Left renal cortex interstitium (tissue), 4 donors: ENCODE data around the gene EPB41. TPM values are rescaled to one million over a fixed set of nuclear protein-coding genes. Genes with fewer than 3 reads are reported as not detected.
"Not testable (repeated sequence)": the region's sequence is repeated elsewhere in the genome, so short reads cannot be mapped to it uniquely, and the experiment has no call there.

Source experiments
- DNase-seq, 4 donors: peaks; one replicate each; pipeline ENCODE4 v3.0.0-alpha.2; 2013; ENCODE audit warnings: low read depth in 4 of 4, low spot score in 2 of 4, missing footprints in 1 of 4
- polyA plus RNA-seq, 4 donors: library from polyadenylated mRNA; unstranded; fragments of 120-200 nt; gene quantifications; one replicate each; pipeline ENCODE4 v1.2.1, GENCODE V29; 2013; ENCODE audit not compliant: insufficient read length in 4 of 4

Gene EPB41
- polyA plus RNA-seq, 4 donors: 50.9 to 61.2 (median 55.2) TPM

DNA sequence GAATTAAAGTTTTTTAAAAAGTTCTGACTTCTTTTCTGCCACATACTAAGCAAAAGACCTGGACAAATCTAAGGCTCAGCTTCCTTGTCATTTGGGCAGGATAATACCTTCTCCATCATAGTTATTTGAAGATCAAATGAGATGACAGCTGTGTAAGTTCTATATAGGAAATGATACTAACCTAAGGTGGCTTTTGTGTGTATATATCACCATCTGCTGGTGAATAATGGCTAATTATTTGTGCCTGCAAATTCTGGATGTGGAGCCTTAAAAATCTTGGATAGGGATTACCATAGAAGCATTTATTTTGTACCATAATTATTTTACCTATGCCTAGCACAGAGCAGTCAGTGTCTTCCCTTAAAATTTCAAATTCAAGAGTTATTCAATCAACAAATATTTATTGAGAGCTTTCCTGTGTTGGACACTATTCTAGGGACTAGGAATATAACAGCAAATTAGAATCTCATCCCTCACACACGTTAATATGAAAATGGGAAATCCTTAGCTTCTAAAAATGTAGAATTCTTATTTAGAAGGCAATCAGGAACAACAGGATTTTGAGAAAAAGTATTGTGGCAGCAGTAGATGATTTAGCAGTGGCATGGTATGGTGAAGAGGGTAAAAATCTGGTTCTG lies 119.6 kb downstream of the EPB41 start:
- DNase-seq: peak in 2 of 4 donors; percentile 14 to 25

DNA sequence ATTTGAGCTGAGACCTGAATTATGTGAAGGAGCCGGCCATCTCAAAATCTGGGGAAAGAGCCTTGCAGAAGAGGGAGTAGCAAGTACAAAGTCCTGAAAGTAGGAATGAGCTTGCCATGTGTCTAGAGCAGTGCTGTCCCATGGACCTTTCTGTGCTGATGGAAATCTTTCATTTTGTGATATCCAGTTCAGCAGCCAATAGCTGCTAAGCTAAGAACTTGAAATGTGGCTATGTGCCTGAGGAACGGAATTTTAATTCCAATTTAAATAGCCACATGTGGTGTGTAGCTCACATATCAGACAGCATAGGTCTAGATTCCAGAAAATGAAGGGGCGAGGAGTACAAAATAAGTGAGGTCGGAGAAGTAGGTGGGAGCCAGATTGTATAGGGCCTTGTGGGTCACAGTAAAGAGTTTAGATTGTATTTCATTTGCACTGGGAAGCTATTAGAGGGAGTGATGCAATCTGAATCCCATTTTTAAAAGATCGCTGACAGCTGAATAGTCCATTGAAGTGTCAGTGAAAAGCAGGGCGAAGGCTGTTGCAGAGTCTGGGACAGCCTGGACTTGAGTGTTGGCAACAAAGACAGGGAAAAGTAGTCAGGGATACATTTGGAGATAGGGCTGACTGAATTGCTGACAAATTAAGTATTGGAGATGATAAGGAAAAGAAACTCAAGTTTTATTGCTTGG lies 129.1 kb downstream of the EPB41 start:
- DNase-seq: no peak

DNA sequence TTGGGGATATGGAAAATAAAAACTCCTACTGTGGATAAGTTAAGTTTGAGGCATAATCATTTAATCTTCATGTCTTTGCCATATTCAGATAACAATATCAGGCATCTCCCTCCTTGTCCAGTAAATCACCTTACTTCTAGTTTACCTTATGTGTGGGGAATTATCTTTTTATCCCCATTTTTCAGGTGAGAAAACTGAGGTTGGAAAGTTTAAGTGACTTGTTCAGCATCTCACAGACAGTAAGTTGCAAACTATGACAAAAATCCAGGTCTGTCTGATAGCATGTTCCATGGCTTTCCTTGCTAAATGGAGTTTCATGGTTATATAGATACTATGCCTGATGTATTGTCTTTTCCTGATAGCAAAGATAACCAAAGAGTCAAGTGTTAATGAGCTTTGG lies 129.6 kb downstream of the EPB41 start:
- DNase-seq: no peak

DNA sequence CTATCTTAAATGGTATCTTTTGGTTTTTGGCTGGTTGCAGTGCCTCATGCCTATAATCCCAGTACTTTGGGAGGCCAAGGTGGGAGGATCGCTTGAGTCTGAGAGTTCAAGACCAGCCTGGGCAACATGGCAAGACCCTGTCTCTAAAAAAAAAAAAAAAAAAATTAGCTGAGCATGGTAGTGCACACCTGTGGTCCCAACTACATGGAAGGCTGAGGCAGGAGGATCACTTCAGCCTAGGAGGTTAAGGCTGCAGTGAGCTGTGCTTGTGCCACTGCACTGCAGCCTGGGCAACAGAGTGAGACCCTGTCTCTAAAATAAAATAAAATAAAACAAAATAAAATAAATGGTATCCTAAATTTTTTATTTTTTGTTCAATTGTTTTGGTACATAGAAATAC lies 131.3 kb downstream of the EPB41 start:
- not testable (repeated sequence) for DNase-seq

DNA sequence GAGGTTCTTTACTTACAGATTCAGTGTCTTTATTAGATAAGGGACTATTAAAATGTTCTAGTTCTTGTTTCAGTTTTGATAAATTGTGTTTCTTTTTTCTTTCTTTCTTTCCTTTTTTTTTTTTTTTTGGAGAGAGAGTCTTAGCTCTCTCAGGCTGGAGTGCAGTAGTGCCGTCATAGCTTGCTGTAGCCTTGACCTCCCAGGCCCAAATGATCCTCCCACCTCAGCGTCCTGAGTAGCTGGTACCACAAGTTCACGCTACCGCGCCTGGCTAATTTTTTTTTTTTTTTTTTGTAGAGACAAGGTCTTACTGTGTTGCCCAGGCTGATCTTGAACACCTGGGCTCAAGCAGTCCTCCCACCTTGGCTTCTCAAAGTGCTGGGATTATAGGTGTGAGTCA lies 132.8 kb downstream of the EPB41 start:
- DNase-seq: no peak

DNA sequence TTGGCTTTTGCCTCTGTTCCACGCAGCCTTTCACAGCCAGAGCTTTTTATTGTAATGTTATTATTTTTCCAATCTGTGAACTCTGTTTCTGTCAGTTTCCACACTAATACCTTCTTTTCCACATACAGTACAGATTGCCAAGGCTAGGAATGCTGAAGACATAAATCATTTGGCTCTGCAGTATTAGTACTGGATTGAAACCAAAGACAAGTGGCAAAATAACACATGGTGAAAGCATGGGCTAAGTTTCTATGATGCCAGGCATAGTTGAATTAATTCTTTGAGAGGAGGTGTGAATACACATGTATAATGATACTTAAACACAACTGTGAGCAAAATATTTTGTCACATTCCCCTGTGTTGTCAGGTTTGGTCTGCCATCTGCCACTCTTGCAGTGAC lies 135.8 kb downstream of the EPB41 start:
- DNase-seq: no peak

DNA sequence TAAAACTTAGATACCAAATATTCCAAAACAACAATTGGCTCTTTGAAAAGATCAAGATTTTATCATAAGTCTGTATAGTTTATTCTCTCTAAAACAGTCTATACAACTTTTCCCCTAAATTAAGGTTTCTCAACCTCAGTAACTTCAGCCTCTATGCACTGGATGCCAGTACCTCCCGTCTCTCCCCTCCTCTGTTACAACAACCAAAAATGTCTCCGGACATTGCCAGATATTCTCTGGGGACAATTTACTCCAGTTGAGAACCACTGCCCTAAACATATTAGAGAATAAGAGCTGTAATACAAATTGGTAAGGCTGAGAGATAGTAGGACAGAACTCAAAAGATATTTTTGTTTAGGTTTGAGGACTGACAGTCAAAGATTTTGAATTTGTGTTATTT lies 137.7 kb downstream of the EPB41 start:
- no peak for DNase-seq

DNA sequence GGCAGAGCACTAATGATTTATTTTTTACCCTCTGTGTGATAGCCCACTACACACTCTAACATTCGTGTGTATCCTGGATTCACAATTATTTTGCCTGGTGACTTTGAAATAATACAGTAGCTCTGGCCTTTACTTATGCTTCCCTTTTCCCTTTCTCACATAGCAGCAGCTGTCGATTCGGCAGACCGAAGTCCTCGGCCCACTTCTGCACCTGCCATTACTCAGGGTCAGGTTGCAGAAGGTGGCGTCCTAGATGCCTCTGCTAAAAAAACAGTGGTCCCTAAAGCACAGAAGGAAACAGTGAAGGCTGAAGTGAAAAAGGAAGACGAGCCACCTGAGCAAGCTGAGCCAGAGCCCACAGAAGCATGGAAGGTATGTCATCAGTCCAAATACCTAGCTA lies 138.6 kb downstream of the EPB41 start:
- no peak for DNase-seq

DNA sequence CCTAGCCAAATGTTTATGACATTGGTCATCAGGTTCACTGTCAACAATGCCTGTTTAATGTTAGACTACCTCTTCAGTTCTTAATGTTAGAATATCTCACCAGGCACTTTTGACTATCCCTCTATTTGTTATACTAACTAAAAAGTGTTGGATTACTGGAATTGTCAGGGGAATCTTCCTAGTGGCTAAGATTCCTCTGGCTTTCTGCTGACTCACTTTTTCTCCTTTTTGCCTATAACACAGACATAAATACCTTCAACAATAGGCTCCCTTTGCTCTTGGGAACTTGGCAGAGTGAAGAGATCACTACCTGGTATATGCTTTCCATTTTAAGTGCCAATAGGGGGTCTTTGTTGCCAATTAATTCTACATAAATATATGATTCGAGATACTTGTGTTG lies 140.8 kb downstream of the EPB41 start:
- DNase-seq: no peak

DNA sequence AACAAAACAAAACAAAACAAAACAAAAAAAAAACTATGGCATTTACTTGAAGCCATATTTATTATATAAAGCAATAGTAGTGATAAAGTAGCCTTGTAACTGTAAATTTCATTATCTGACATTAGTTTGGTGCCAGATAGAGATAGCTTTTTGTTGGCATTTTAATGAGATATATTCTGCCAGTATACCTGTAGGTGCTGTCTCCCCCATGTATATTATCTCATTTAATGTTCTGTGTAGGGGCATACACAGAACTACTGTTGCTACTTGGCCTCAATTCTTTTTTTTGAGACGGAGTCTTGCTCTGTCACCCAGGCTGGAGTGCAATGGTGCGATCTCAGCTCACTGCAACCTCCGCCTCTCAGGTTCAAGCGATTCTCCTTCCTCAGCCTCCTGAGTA lies 141.9 kb downstream of the EPB41 start:
- no peak for DNase-seq

DNA sequence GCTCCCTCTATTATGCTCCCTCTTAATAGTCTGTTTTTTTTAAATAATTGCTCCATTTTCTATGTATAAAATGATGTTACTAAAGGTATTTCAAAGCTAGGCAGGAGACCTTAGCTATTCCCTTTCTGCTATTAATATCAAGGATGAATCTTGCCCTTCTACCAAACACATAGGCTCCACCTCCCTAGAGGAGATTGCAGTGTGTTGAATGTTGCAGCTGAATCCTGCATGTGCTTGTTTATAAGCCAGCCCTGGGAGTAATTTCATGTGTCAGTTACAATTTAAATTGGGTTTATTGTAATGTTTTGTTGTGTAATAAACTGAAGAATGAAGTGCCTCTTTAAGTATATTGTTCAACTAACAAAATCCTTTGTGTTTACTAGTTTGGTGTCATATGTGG lies 143.3 kb downstream of the EPB41 start:
- DNase-seq: no peak

DNA sequence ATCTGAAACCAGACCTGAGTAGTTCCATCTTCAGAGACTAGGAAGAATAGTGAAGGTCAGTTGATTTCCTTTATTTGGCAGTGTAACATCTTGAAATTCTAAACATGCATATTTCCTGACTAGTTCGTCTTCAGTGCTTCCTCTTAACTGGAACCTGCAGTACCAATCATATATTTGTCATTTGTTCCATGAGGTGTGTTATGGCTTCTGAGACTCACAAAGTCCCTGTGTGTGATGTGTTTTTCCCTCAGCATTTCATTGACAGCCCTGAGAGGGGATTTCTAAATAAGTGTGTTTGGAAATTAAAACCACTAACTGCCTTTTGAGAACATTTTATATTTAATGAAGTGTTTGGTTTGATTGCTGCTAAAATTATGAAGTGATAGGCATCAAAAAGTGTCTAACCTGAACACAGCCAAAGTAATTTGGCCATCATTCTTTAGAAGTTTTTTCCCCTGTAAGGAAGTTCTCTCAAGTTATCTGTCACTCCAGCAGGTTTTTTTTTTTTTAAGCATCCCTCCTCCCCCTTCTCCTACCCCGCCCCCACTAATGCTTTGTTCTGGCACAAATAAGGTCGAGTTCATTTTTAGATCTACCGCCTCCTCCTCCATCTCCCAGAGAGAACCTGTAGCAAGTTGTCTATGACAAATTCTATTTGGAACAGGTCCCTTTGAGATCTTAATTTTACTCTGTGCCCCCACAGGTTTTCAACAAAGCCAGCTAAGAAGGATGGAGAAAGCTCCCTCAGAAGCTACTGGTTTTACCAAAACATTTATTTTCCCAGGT lies 148.0 kb downstream of the EPB41 start:
- no peak for DNase-seq

DNA sequence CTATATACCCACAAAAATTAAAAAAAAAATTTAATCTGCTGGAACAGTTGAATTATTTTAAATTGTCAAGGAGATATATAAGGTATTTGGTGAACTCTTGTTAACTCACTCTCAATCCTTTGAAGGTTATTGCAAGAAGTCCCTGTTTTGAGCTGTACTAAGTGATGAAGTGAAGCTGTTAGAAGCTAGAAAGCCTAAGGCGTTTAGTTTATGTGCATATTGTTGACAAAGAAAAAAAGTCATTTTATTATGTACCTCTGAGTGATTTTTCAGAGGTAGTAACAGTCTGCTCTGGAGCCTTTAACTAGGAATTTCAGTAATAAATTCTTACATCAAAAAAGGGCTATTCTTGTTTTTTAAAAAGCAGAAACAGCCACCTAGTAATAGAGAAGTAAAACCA lies 149.7 kb downstream of the EPB41 start:
- no peak for DNase-seq

DNA sequence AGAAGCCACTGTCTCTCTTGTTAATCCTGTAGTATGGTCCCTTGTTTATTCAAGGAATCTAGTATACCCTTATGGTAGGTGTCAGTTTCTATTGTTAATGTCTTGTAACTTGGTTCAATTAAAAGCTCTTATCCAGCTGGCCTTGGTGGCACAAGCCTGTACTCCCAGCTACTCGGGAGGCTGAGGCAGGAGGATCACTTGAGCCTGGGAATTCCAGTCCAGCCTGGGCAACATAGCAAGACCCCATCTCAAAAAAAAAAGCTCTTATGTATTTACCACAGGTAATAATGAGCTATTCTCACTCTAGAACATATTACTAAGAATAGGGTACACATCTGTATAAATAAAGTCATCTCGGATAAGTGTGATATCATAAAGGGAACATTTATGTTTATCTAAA lies 162.8 kb downstream of the EPB41 start:
- no peak for DNase-seq

DNA sequence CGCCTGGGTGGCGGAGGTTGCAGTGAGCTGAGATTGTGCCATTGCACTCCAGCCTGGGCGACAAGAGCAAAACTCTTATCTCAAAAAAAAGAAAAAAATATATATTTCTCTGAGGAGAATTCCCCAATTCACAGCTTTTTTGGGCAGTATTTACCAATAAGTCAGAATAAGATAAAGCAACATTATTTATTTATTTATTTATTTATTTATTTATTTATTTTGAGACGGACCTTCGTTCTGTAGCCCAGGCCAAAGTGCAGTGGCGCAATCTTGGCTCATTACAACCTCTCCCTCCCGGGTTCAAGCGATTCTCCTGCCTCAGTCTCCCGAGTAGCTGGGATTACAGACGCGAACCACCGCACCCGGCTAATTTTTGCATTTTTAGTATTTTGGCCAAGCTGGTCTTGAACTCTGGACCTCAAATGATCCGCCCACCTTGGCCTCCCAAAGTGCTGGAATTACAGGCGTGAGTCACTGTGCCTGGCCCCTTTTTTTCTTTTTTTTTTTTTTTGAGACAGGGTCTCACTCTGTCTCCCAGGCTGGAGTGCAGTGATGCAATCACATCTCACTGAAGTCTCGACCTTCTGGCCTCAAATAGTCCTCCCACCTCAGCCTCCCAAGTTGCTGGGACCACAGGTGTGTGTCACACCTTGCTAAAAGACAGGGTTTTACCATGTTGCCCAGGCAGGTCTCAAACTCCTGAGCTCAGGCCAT lies 165.7 kb downstream of the EPB41 start:
- not testable (repeated sequence) for DNase-seq

DNA sequence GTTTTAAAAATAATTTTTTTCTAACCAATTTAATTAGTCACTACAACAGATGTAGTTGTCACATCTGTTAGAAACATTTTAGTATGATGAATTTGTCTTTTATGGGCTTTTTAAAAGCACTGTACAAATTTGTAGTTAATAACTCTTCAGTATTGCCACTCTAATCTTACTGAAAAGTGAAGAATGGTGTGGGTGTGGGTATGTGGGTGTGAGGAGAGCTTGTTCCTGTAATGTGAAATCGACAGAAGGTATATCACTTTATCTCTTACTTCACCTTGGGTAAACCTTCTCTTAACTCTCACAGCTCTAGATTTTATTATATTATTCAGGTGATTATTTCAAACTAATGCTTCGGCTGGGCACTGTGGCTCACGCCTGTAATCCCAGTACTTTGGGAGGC lies 166.8 kb downstream of the EPB41 start:
- DNase-seq: no peak

DNA sequence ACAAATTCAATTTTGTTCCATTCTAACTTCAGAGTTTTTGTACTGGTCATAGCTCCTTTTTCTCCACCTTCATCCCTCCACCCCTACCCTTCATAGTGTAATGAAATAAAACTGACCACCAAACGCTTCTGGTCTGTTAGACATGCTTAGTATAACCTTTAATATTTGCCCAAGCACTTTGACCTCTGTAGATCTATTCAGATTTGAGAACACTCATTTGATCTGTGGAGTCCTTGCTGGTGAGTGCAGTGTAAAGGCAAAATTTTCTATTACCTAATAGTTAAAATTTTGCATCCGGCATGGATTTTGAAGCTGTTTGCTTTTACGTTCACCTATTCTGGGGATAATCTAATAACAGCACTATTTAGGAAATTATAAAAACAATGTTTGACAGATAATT lies 168.2 kb downstream of the EPB41 start:
- DNase-seq: no peak

DNA sequence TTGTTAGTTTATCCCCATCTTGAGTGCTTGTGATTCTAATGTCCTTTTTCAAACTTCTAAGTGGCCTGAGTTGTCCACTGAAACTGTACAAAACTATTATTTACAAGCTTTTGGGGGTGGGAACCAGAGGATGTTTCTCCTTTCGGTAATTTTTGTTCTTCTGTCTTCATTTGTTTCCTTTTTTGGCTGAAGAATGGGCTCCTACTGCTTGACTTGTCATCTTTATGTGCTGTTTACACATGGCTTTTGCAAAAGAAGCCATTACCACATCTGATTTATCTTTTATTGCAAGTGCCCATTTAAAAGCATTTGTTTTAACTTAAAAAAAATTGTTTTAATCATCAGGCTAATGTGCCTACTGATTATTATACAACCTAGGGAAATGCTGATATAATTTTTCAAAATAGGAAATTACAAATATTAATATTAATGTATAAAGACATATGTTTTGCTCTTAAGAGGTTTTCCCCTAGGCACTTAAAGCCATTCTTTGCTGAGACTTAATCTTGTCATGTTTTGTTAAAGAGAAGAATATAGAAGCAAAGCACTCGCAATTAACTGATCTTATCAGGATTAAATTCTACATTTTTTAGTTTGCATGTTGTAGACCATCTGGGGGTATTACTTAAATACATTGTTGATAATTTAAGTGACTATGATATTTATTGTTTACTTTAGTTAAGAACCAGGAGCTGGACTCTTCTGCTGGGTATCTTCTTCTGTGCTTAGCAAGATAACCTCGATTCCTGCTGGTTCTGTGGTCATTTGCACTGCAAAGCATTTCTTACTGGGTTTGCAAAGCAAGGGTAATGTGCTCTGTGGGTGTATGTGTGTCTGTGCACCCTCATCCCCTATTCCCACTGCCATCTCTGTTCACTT lies 169.2 kb downstream of the EPB41 start:
- no peak for DNase-seq

DNA sequence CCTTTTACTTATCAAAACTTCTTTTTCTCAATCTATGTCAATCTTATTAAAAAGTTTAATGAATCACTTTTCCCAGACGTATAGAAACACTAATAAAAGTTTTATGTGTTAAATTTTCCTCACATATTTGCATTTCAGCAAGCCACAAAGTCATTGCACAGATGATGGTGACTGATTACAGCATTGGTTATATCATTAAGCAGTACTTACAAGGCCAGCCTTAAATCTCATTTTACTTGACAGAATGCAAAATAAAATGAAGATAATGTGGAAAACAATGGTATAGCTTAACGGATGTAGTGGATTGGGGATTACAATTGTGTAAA lies 169.8 kb downstream of the EPB41 start:
- DNase-seq: no peak

DNA sequence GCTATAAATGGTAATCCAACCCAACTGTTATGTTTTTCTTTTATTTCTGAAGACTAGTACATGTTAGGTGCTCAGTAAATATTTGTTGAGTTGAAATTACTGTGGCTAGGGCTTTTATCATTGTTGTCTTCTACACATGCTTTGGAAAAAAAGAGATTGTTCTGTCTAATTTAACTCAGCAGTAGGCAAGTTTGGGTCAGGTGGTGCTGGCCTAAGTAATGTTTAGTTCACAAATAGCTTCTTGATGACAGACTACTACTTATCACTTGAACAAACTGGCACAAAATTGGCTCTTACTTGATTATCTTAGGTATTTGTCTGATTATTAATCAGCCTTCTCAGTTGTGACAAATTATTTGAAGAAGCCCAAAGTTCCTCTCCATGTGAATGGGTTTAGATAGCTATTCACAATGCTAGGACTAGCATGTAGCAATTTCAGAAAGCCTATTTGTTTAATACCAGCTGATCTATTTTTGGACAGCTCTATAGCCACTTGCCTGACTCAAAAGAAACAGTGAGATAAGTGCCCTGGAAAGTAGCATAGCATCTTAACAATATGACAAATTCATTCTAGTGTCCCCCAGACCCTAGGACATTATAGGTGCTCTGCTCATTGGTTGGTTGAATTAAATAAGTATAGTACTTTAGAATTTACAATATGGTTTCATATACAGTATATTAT lies 176.7 kb downstream of the EPB41 start:
- DNase-seq: no peak
